ENCODE results near the gene IMPA2.
"Not testable (repeated sequence)": the region's sequence is repeated elsewhere in the genome, so short reads cannot be mapped to it uniquely, and the experiment has no call there.

The IMPA2 gene

GRCh38 chr18:11981192-11981542, at the start of gene IMPA2:
Gene IMPA2 (plus strand): TSS chr18:11981507. CDS start chr18:11981670, 163 bp downstream.
- DNase-seq: peak; percentile 98

- DNase-seq: no peak
These were observed 48.9 kb upstream of the IMPA2 start for GRCh38 chr18:11932393-11932792.

- DNase-seq: peak; percentile 65
These were observed 43.3 kb upstream of the IMPA2 start for GRCh38 chr18:11937874-11938478.

- no peak for DNase-seq
These were observed 40.4 kb upstream of the IMPA2 start for GRCh38 chr18:11940956-11941355.

GRCh38 chr18:11943551-11943950, 37.8 kb upstream of the IMPA2 start:
- DNase-seq: no peak

GRCh38 chr18:11944252-11944651, 37.1 kb upstream of the IMPA2 start:
- no peak for DNase-seq

- DNase-seq: no peak
These were observed 36.5 kb upstream of the IMPA2 start for GRCh38 chr18:11944786-11945185.

GRCh38 chr18:11945834-11946659, 35.3 kb upstream of the IMPA2 start:
- DNase-seq: not testable (repeated sequence)

- no peak for DNase-seq
These were observed 34.6 kb upstream of the IMPA2 start for GRCh38 chr18:11946756-11947155.

- DNase-seq: peak; percentile 7
These were observed 33.8 kb upstream of the IMPA2 start for GRCh38 chr18:11947214-11948191.

GRCh38 chr18:11948852-11949523, 32.3 kb upstream of the IMPA2 start:
- DNase-seq: no peak

GRCh38 chr18:11950824-11951223, 30.5 kb upstream of the IMPA2 start:
- DNase-seq: no peak

GRCh38 chr18:11951390-11951851, 29.9 kb upstream of the IMPA2 start:
- no peak for DNase-seq

- no peak for DNase-seq
These were observed 28.2 kb upstream of the IMPA2 start for GRCh38 chr18:11953113-11953512.

GRCh38 chr18:11955239-11956029, 25.9 kb upstream of the IMPA2 start:
- no peak for DNase-seq

GRCh38 chr18:11956371-11957308, 24.7 kb upstream of the IMPA2 start:
- no peak for DNase-seq

- no peak for DNase-seq
These were observed 23.7 kb upstream of the IMPA2 start for GRCh38 chr18:11957636-11958035.

GRCh38 chr18:11959651-11960050, 21.7 kb upstream of the IMPA2 start:
- DNase-seq: not testable (repeated sequence)

GRCh38 chr18:11960743-11961380, 20.4 kb upstream of the IMPA2 start:
- DNase-seq: peak; percentile 62

GRCh38 chr18:11962597-11962996, 18.7 kb upstream of the IMPA2 start:
- no peak for DNase-seq

All from NCI-H2227 treated with DMSO at 0.1 percent for 48 hours (cell line).